Measurements from ENCODE around the gene VWA3A. TPM values are rescaled to one million over a fixed set of nuclear protein-coding genes. Genes with fewer than 3 reads are reported as not detected.

The VWA3A gene
- polyA plus RNA-seq, 2 of the 4 experiments (the other 2 are of a cell fraction), result 0.17 TPM; not detected in 1

- H3K9me3 ChIP-seq, result no peaks in the 10 kb centered on the region
- WGBS (ENCODE audit: missing lambda C conversion rate), result under 1% methylated on average over 47 of the region's 72 CpGs
- TF ChIP-seq EHMT2 (IDR thresholded peaks at IDR 0.05; ENCODE audit: low read depth) (no peak), GATA3 (IDR thresholded peaks at IDR 0.05; ENCODE audit: borderline replicate concordance) (no peak), MAX (IDR thresholded peaks at IDR 0.05) (0 out of 2 replicates have a peak, but pooled peaks have one; percentile 27), POLR2A (IDR thresholded peaks at IDR 0.05; ENCODE audit: low read length) (peak; percentile 28; the same call in 1 of the 2 replicates), ESRRA (IDR thresholded peaks at IDR 0.05; ENCODE audit: borderline replicate concordance, low read length) (no peak)
- TF ChIP-seq, protein P1, sequence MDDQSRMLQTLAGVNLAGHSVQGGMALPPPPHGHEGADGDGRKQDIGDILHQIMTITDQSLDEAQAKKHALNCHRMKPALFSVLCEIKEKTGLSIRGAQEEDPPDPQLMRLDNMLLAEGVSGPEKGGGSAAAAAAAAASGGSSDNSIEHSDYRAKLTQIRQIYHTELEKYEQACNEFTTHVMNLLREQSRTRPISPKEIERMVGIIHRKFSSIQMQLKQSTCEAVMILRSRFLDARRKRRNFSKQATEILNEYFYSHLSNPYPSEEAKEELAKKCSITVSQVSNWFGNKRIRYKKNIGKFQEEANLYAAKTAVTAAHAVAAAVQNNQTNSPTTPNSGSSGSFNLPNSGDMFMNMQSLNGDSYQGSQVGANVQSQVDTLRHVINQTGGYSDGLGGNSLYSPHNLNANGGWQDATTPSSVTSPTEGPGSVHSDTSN (IDR thresholded peaks at IDR 0.05), result peak; percentile 78; the same call in 1 of the 2 replicates
- H3K4me3 ChIP-seq, result peak overlapping the region; percentile 80
- DNase-seq (ENCODE audit: low read depth in 1 of 2, low spot score in 1 of 2) (peak; percentile 81 to 100), FAIRE-seq (no peak), ATAC-seq (peak; percentile 64 to 85)
- ChIA-PET POLR2A (interaction anchor here (1.5 to 2.1 kb wide), 2 partner anchors 108 to 237 kb away, joined by 6 to 7 read pairs; partner anchors contain the start of gene UQCRC2), CTCF (interaction anchor here (0.5 to 24.4 kb wide), 18 partner anchors 10 to 904 kb away, joined by 3 to 320 read pairs (median 16); partner anchors contain the start of genes EEF2K, MOSMO, PDZD9 and POLR3E)
- peaks cover 12% of the 10 kb centered on the region for H3K4me1 ChIP-seq
- H3K27ac ChIP-seq, result peak overlapping the region; percentile 50 to 77
- H3K4me2 ChIP-seq, result peak overlapping the region; percentile 94
Measured at GRCh38 chr16:22190081-22190775, 97.9 kb downstream of the VWA3A start.

GRCh38 chr16:22190776-22191531 is 98.6 kb downstream of the VWA3A start:
- 2% methylated on average over 25 of the region's 43 CpGs for WGBS (ENCODE audit: missing lambda C conversion rate)

DNA sequence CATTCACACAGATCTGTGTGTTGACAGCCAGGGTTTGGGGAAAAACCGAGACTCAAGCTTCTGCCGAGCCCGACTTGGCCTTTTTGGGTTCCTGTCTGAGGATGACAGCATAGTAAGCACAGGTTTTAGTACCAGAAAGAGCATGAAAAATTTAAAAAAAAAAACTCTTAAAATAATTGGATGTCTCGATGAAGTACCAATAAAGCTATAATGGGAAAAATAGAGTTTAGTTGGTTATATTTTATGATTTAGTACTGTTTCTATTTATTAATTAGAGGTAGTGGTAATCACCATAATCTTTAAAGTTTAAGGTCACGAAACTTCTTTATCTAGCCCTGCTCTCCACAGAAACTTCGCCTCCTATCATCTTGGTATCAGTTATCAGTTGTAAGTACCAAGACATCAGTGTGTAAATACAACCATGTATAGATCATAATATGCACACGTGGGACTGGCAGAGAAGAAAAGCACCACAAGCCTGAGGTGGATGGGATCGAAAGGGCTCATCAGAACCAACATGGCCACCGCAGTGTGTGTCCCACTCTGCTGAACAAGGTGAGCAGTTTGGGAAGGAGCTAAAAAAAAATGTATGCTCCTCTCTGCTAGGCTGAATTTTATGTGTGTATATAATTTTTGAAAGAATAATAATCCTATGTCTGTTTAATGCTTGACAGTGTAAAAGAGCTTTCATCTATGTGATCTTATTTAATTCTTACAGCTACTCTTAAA is 99.4 kb downstream of the VWA3A start:
- WGBS (ENCODE audit: missing lambda C conversion rate), result 20% methylated on average over 9 of the region's 9 CpGs
- peak overlapping the region; percentile 49 for H3K4me3 ChIP-seq
- H3K9me3 ChIP-seq, result no peaks in the 10 kb centered on the region
- peak overlapping the region; percentile 82 to 88 for H3K27ac ChIP-seq
- FAIRE-seq (no peak), DNase-seq (ENCODE audit: low read depth in 1 of 2, low spot score in 1 of 2) (peak in 1 of 2 experiments; percentile 35), ATAC-seq (no peak)
- peak overlapping the region; percentile 76 for H3K4me2 ChIP-seq
- CTCF ChIA-PET, result interaction anchor here (0.8 to 24.4 kb wide), 7 partner anchors 8 to 535 kb away, joined by 3 to 320 read pairs (median 3); partner anchors contain the start of genes EEF2K, POLR3E and UQCRC2
- TF ChIP-seq, protein P2, sequence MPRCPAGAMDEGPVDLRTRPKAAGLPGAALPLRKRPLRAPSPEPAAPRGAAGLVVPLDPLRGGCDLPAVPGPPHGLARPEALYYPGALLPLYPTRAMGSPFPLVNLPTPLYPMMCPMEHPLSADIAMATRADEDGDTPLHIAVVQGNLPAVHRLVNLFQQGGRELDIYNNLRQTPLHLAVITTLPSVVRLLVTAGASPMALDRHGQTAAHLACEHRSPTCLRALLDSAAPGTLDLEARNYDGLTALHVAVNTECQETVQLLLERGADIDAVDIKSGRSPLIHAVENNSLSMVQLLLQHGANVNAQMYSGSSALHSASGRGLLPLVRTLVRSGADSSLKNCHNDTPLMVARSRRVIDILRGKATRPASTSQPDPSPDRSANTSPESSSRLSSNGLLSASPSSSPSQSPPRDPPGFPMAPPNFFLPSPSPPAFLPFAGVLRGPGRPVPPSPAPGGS (IDR thresholded peaks at IDR 0.05), result 0 out of 3 replicates have a peak, but pooled peaks have one; percentile 23
- TF ChIP-seq NPAS2 (CRISPR knock-in tag; IDR thresholded peaks at IDR 0.05; ENCODE audit: borderline replicate concordance), result no peak
- no peak for TF ChIP-seq USF2 (IDR thresholded peaks at IDR 0.05)
- no peak for TF ChIP-seq POLR2A (IDR thresholded peaks at IDR 0.05; ENCODE audit: low read length)
- TF ChIP-seq FOXS1 (CRISPR knock-in tag; IDR thresholded peaks at IDR 0.05), result no peak
- no peak for TF ChIP-seq RARB (CRISPR knock-in tag; IDR thresholded peaks at IDR 0.05)
- no peak for TF ChIP-seq ZC3H11A (IDR thresholded peaks at IDR 0.05)
- H3K4me1 ChIP-seq, result peaks cover 14% of the 10 kb centered on the region
- POLR2A ChIA-PET, result interaction anchor here (0.6 to 2.1 kb wide), 9 partner anchors 8 to 1234 kb away, joined by 3 to 7 read pairs (median 4); partner anchors contain the start of gene UQCRC2

More at GRCh38 chr16:22190776-22191531, 98.6 kb downstream of the VWA3A start:
- peak overlapping the region; percentile 80 for H3K4me3 ChIP-seq
- no peaks in the 10 kb centered on the region for H3K9me3 ChIP-seq
- ChIA-PET POLR2A (interaction anchor here (0.5 to 2.1 kb wide), 10 partner anchors 8 to 1233 kb away, joined by 3 to 7 read pairs (median 4); partner anchors contain the start of gene UQCRC2), CTCF (interaction anchor here (0.5 to 24.4 kb wide), 7 partner anchors 8 to 905 kb away, joined by 3 to 320 read pairs (median 3); partner anchors contain the start of genes EEF2K, POLR3E and UQCRC2)
- H3K27ac ChIP-seq, result peak overlapping the region; percentile 82 to 88
- peak; percentile 66 to 81 for ATAC-seq
- peak; percentile 91 to 97 for DNase-seq (ENCODE audit: low read depth in 1 of 2, low spot score in 1 of 2)
- H3K4me1 ChIP-seq, result peaks cover 14% of the 10 kb centered on the region
- no peak for FAIRE-seq
- H3K4me2 ChIP-seq, result peak overlapping the region; percentile 76
- TF ChIP-seq PHF8 (IDR thresholded peaks at IDR 0.05; ENCODE audit: borderline replicate concordance, low read depth) (peak; percentile 65; the same call in 1 of the 2 replicates), MYC (IDR thresholded peaks at IDR 0.05; ENCODE audit: borderline replicate concordance, low read length) (0 out of 2 replicates have a peak, but pooled peaks have one; percentile 34), POLR2A (IDR thresholded peaks at IDR 0.05; ENCODE audit: low read length) (peak; percentile 63), TP53 (CRISPR knock-in tag; IDR thresholded peaks at IDR 0.05) (no peak)

Data from A549 (cell line).